Measurements from ENCODE around the gene GRIFIN.
A peak's percentile ranks its signal among the peaks of the same experiment; 100 is the strongest.

GRIFIN gene

GRCh38 chr7:2507208-2507916, 31.2 kb upstream of the GRIFIN start:
- Mint-ChIP-seq H3K9me3 (ENCODE audit: low read depth) (no peaks in the 10 kb centered on the region), H3K27me3 (no peaks in the 10 kb centered on the region), H3K4me3 (no peak overlapping the region), H3K36me3 (no peaks in the 10 kb centered on the region), H3K4me1 (ENCODE audit: low read depth) (peaks cover 34% of the 10 kb centered on the region), H3K27ac (peak overlapping the region; percentile 76)

GRCh38 chr7:2505401-2505800, 29.2 kb upstream of the GRIFIN start:
- Mint-ChIP-seq H3K4me3 (no peak overlapping the region), H3K27ac (no peak overlapping the region), H3K9me3 (ENCODE audit: low read depth) (no peaks in the 10 kb centered on the region), H3K4me1 (ENCODE audit: low read depth) (peaks cover 23% of the 10 kb centered on the region), H3K36me3 (no peaks in the 10 kb centered on the region), H3K27me3 (no peaks in the 10 kb centered on the region)

- Mint-ChIP-seq H3K4me1 (ENCODE audit: low read depth) (peaks cover 19% of the 10 kb centered on the region), H3K36me3 (no peaks in the 10 kb centered on the region), H3K27ac (no peak overlapping the region), H3K4me3 (no peak overlapping the region), H3K27me3 (no peaks in the 10 kb centered on the region), H3K9me3 (ENCODE audit: low read depth) (no peaks in the 10 kb centered on the region)
Measured at GRCh38 chr7:2504889-2505375, 28.7 kb upstream of the GRIFIN start.

- H3K4me1 Mint-ChIP-seq (ENCODE audit: low read depth): peaks cover 18% of the 10 kb centered on the region
- no peaks in the 10 kb centered on the region for H3K9me3 Mint-ChIP-seq (ENCODE audit: low read depth)
- no peak overlapping the region for H3K27ac Mint-ChIP-seq
- no peaks in the 10 kb centered on the region for H3K27me3 Mint-ChIP-seq
- no peak overlapping the region for H3K4me3 Mint-ChIP-seq
- no peaks in the 10 kb centered on the region for H3K36me3 Mint-ChIP-seq
Measured at GRCh38 chr7:2504128-2504888, 28.1 kb upstream of the GRIFIN start.

GRCh38 chr7:2503056-2503941, 27.1 kb upstream of the GRIFIN start:
- no peaks in the 10 kb centered on the region for H3K9me3 Mint-ChIP-seq (ENCODE audit: low read depth)
- no peaks in the 10 kb centered on the region for H3K36me3 Mint-ChIP-seq
- H3K27me3 Mint-ChIP-seq: no peaks in the 10 kb centered on the region
- no peak overlapping the region for H3K4me3 Mint-ChIP-seq
- no peak overlapping the region for H3K27ac Mint-ChIP-seq
- H3K4me1 Mint-ChIP-seq (ENCODE audit: low read depth): peaks cover 9% of the 10 kb centered on the region

- Mint-ChIP-seq H3K36me3 (no peaks in the 10 kb centered on the region), H3K4me3 (no peak overlapping the region), H3K27ac (no peak overlapping the region), H3K27me3 (no peaks in the 10 kb centered on the region), H3K4me1 (ENCODE audit: low read depth) (peaks cover 5% of the 10 kb centered on the region), H3K9me3 (ENCODE audit: low read depth) (no peaks in the 10 kb centered on the region)
Measured at GRCh38 chr7:2502647-2502966, 26.4 kb upstream of the GRIFIN start.

- no peak overlapping the region for H3K4me3 Mint-ChIP-seq
- no peaks in the 10 kb centered on the region for H3K9me3 Mint-ChIP-seq (ENCODE audit: low read depth)
- H3K4me1 Mint-ChIP-seq (ENCODE audit: low read depth): peaks cover 5% of the 10 kb centered on the region
- no peaks in the 10 kb centered on the region for H3K36me3 Mint-ChIP-seq
- H3K27ac Mint-ChIP-seq: no peak overlapping the region
- H3K27me3 Mint-ChIP-seq: no peaks in the 10 kb centered on the region
Measured at GRCh38 chr7:2501947-2502646, 25.9 kb upstream of the GRIFIN start.

- H3K4me3 Mint-ChIP-seq: no peak overlapping the region
- no peaks in the 10 kb centered on the region for H3K36me3 Mint-ChIP-seq
- H3K9me3 Mint-ChIP-seq (ENCODE audit: low read depth): no peaks in the 10 kb centered on the region
- H3K27me3 Mint-ChIP-seq: no peaks in the 10 kb centered on the region
- H3K4me1 Mint-ChIP-seq (ENCODE audit: low read depth): peaks cover 4% of the 10 kb centered on the region
- H3K27ac Mint-ChIP-seq: no peak overlapping the region
Measured at GRCh38 chr7:2500701-2501100, 24.5 kb upstream of the GRIFIN start.

GRCh38 chr7:2499719-2500430, 23.7 kb upstream of the GRIFIN start:
- H3K4me3 Mint-ChIP-seq: no peak overlapping the region
- peaks cover 4% of the 10 kb centered on the region for H3K4me1 Mint-ChIP-seq (ENCODE audit: low read depth)
- no peak overlapping the region for H3K27ac Mint-ChIP-seq
- H3K27me3 Mint-ChIP-seq: no peaks in the 10 kb centered on the region
- no peaks in the 10 kb centered on the region for H3K9me3 Mint-ChIP-seq (ENCODE audit: low read depth)
- H3K36me3 Mint-ChIP-seq: no peaks in the 10 kb centered on the region

- no peaks in the 10 kb centered on the region for H3K36me3 Mint-ChIP-seq
- no peaks in the 10 kb centered on the region for H3K27me3 Mint-ChIP-seq
- no peak overlapping the region for H3K27ac Mint-ChIP-seq
- peaks cover 3% of the 10 kb centered on the region for H3K4me1 Mint-ChIP-seq (ENCODE audit: low read depth)
- H3K9me3 Mint-ChIP-seq (ENCODE audit: low read depth): no peaks in the 10 kb centered on the region
- no peak overlapping the region for H3K4me3 Mint-ChIP-seq
Measured at GRCh38 chr7:2499181-2499580, 23.0 kb upstream of the GRIFIN start.

GRCh38 chr7:2498708-2499107, 22.5 kb upstream of the GRIFIN start:
- Mint-ChIP-seq H3K4me1 (ENCODE audit: low read depth) (no peaks in the 10 kb centered on the region), H3K27ac (no peak overlapping the region), H3K27me3 (no peaks in the 10 kb centered on the region), H3K4me3 (no peak overlapping the region), H3K9me3 (ENCODE audit: low read depth) (no peaks in the 10 kb centered on the region), H3K36me3 (no peaks in the 10 kb centered on the region)

- Mint-ChIP-seq H3K36me3 (no peaks in the 10 kb centered on the region), H3K4me1 (ENCODE audit: low read depth) (no peaks in the 10 kb centered on the region), H3K27me3 (no peaks in the 10 kb centered on the region), H3K27ac (no peak overlapping the region), H3K4me3 (no peak overlapping the region), H3K9me3 (ENCODE audit: low read depth) (no peaks in the 10 kb centered on the region)
Measured at GRCh38 chr7:2497500-2498336, 21.5 kb upstream of the GRIFIN start.

GRCh38 chr7:2497065-2497464, 20.9 kb upstream of the GRIFIN start:
- Mint-ChIP-seq H3K9me3 (ENCODE audit: low read depth) (no peaks in the 10 kb centered on the region), H3K27me3 (no peaks in the 10 kb centered on the region)

More at GRCh38 chr7:2497065-2497464, 20.9 kb upstream of the GRIFIN start:
- Mint-ChIP-seq H3K36me3 (no peaks in the 10 kb centered on the region), H3K27ac (no peak overlapping the region), H3K4me1 (ENCODE audit: low read depth) (no peaks in the 10 kb centered on the region), H3K4me3 (no peak overlapping the region)
